Natural killer cell treated with Interleukin-12 subunit alpha and Interleukin-12 subunit beta and Interleukin-15 and Interleukin-18, amount 100 ng/mL, for 72 hours (primary cell): ENCODE results near the gene DNAH17. TPM values are rescaled to one million over a fixed set of nuclear protein-coding genes. Genes with fewer than 3 reads are reported as not detected.

Source experiments
- ATAC-seq, 2 donors: fragments of 150-1000 bp; cut with Tn5 transposase in 1 of 2; sonication (Bioruptor Pico), chemical (Tn5 transposase) in 1 of 2; 2 replicates each; pipeline ENCODE4 v1.10.0; 2021
- DNase-seq: peaks from one replicate; pipeline ENCODE4 v3.0.0; 2022; ENCODE audit warnings: low spot score
- H3K27ac Mint-ChIP-seq, 2 donors: 1 replicate in 1 of 2; 2 replicates in 1 of 2; pipeline ENCODE4 v1.8.0; 2022; ENCODE audit warnings: mixed read lengths in 2 of 2, mild to moderate bottlenecking in 1 of 2, moderate library complexity in 1 of 2
- H3K27me3 Mint-ChIP-seq, 2 donors: 1 replicate in 1 of 2; 2 replicates in 1 of 2; pipeline ENCODE4 v1.8.0; 2022; ENCODE audit warnings: mixed read lengths in 2 of 2
- H3K36me3 Mint-ChIP-seq: one replicate; pipeline ENCODE4 v1.8.0; 2022; ENCODE audit warnings: mixed read lengths
- H3K4me1 Mint-ChIP-seq, 2 donors: 1 replicate in 1 of 2; 2 replicates in 1 of 2; pipeline ENCODE4 v1.8.0; 2022; ENCODE audit warnings: low read depth in 2 of 2, mixed read lengths in 2 of 2, mild to moderate bottlenecking in 1 of 2
- H3K4me3 Mint-ChIP-seq: one replicate; pipeline ENCODE4 v1.8.0; 2022; ENCODE audit warnings: mixed read lengths
- H3K9me3 Mint-ChIP-seq: 2 replicates; pipeline ENCODE4 v1.8.0; 2022; ENCODE audit warnings: mixed read lengths
- total RNA-seq, 2 donors: library from RNA; stranded (reverse); gene quantifications; one replicate each; pipeline ENCODE4 v1.2.3, GENCODE V29; 2022

DNAH17 gene
- total RNA-seq, 2 donors from 2014 or later: 0.14 to 0.22 TPM

DNA sequence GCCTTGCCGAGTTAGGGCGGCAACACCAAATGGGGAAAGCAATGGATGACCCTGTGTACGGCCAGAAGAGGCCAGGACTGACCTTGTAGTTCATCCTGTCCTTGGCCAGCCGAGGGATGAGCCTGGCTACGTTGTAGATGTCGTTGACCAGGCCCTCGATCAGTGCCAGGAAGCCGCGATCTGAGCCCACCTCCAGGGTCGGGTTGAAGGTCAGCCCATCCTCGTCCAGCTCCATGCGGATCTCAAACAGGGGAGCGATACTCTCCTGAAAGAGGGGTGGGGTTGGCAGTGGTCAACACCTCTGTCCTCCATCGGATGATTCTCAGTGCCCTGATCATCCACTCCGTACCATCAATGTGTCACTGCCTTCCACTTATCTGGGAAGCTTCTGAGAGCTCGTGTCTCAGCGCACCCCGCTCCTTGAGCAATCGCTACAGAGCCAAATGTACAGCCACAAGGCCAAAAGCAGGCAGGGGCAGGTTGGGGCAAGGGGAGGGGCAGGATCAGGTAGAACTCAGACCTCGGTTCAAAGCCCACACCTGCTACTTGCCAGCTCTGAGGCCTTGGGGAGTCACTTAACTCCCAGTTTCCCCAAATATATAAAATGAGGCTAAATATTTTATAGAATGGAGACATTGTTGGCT lies 39.9 kb downstream of the DNAH17 start:
- peaks cover 0 to 2% of the 10 kb centered on the region in 2 donors for H3K27me3 Mint-ChIP-seq
- H3K4me3 Mint-ChIP-seq: no peak overlapping the region
- H3K27ac Mint-ChIP-seq: no peak overlapping the region
- H3K36me3 Mint-ChIP-seq: no peaks in the 10 kb centered on the region
- no peaks in the 10 kb centered on the region for H3K9me3 Mint-ChIP-seq
- H3K4me1 Mint-ChIP-seq: peaks cover 7 to 16% of the 10 kb centered on the region in 2 donors
- DNase-seq: no peak
- no peak for ATAC-seq

DNA sequence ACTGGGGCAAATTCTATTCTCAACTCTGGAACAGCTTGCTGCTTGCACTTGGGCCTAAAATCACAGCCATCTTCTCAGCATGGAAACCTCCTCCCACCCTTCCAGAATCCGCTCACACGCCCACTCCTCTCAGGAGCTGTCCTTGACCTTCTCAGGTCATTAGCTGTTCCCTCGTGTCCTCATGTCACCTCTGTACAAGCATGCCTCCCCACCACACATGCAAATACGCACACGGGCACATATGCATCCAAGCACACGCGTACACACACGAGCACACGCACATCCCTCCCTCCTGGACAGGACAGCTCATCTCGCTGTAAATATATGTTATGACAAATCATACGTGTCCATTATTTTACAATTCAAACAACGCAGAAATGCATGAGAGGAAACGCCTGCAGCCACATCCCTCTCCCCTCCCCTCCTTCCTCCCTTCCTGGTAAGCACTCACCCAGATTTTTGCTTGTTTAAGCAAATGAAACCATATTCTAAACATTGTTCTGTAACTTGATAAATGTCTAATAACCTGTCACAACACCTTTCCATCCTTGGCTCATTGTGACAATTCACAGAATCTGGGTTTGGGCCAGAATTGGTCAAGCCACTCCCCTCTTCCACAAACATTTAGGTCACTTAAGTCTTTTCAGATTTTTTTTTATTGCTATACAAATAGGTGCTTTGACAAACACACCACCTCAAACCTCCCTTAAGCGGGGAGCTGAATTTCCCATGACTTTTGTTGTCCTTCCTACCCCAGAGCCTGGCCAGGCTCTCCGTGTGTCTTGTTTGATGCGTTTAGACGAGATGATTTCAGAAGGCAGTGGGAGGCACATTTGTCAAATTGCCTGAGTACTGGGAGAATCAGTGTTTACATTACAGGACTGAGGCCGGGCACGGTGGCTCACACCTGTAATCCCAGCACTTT lies 41.7 kb downstream of the DNAH17 start:
- H3K27me3 Mint-ChIP-seq: peaks cover 0 to 2% of the 10 kb centered on the region in 2 donors
- H3K9me3 Mint-ChIP-seq: no peaks in the 10 kb centered on the region
- no peak overlapping the region for H3K4me3 Mint-ChIP-seq
- H3K4me1 Mint-ChIP-seq: peaks cover 11 to 19% of the 10 kb centered on the region in 2 donors
- ATAC-seq: no peak
- H3K27ac Mint-ChIP-seq: no peak overlapping the region
- no peak for DNase-seq
- no peaks in the 10 kb centered on the region for H3K36me3 Mint-ChIP-seq

GRCh38 chr17:78534492-78535272 lies 42.5 kb downstream of the DNAH17 start:
- H3K9me3 Mint-ChIP-seq: no peaks in the 10 kb centered on the region
- no peak for ATAC-seq

DNA sequence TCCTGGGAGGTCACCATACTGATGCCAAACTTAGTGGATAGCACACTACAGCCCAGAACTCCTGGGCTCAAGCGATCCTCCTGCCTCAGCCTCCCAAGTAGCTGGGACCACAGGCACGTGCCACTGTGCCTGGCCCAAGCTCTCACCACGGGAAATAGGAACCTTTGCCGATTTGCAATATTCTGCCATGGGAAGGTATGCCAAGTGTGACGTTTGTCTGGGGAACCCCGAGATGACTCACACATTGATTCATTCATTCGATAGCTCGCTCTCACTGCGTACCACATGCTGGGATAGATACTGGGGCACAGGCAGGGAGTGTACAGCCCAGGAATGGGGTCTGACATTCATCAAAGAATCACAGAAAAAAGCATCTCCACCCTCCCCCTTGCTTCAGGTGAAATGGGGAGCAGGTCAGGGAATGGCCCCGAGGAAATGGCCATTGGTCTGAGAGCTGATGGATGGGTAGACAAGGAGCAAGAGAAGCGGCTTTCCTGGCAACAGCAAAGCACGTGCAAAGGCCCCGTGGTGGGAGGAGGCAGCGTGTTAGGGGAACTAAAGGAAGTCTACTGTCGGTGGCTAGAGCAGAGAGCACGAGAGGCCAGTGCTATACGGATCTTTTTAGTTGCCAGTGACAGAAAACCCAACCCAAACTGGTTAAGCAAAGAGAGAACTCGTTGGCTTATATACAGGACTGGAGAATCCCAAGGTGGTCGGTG lies 44.1 kb downstream of the DNAH17 start:
- no peak for DNase-seq
- peaks cover 11 to 19% of the 10 kb centered on the region in 2 donors for H3K4me1 Mint-ChIP-seq
- no peaks in the 10 kb centered on the region for H3K9me3 Mint-ChIP-seq
- H3K27ac Mint-ChIP-seq: no peak overlapping the region
- H3K4me3 Mint-ChIP-seq: no peak overlapping the region
- ATAC-seq: no peak
- H3K36me3 Mint-ChIP-seq: no peaks in the 10 kb centered on the region
- peaks cover 0 to 2% of the 10 kb centered on the region in 2 donors for H3K27me3 Mint-ChIP-seq

More at GRCh38 chr17:78534492-78535272, 42.5 kb downstream of the DNAH17 start:
- H3K27ac Mint-ChIP-seq: no peak overlapping the region
- H3K27me3 Mint-ChIP-seq: peaks cover 0 to 2% of the 10 kb centered on the region in 2 donors
- DNase-seq: no peak
- H3K4me3 Mint-ChIP-seq: no peak overlapping the region
- peaks cover 11 to 19% of the 10 kb centered on the region in 2 donors for H3K4me1 Mint-ChIP-seq
- H3K36me3 Mint-ChIP-seq: no peaks in the 10 kb centered on the region

DNA sequence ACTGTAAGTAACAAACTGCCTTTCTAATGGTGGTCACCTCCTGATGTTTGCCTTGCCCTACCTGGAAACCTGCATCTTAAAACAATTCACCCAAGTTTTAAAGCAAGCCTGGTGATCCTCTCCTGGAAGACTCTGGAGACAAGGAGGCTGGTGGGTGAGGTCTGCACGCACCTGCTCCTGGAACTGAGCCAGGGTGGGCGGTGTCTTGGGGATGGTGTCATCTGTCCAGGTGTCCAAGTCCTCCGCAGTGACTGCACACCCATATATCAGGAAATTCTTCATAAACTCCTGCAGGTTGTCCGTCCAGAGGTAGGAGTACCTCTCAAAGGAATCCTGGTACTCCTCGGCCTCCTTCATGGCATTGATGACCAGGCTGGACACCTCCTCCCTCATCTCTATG lies 44.9 kb downstream of the DNAH17 start:
- no peak overlapping the region for H3K4me3 Mint-ChIP-seq
- ATAC-seq (no peak), DNase-seq (no peak)
- no peaks in the 10 kb centered on the region for H3K36me3 Mint-ChIP-seq
- H3K9me3 Mint-ChIP-seq: no peaks in the 10 kb centered on the region
- H3K27me3 Mint-ChIP-seq: peaks cover 0 to 2% of the 10 kb centered on the region in 2 donors
- H3K4me1 Mint-ChIP-seq: peaks cover 11 to 19% of the 10 kb centered on the region in 2 donors
- H3K27ac Mint-ChIP-seq: no peak overlapping the region

GRCh38 chr17:78530675-78531074 lies 46.5 kb downstream of the DNAH17 start:
- Mint-ChIP-seq H3K9me3 (no peaks in the 10 kb centered on the region), H3K27me3 (no peaks in the 10 kb centered on the region), H3K4me1 (peaks cover 9 to 16% of the 10 kb centered on the region in 2 donors), H3K36me3 (no peaks in the 10 kb centered on the region), H3K4me3 (no peak overlapping the region), H3K27ac (no peak overlapping the region)
- ATAC-seq: no peak
- DNase-seq: no peak

- H3K4me3 Mint-ChIP-seq: no peak overlapping the region
- ATAC-seq (no peak), DNase-seq (no peak)
- H3K27me3 Mint-ChIP-seq: no peaks in the 10 kb centered on the region
- no peak overlapping the region for H3K27ac Mint-ChIP-seq
- no peaks in the 10 kb centered on the region for H3K9me3 Mint-ChIP-seq
- peaks cover 4 to 11% of the 10 kb centered on the region in 2 donors for H3K4me1 Mint-ChIP-seq
- H3K36me3 Mint-ChIP-seq: no peaks in the 10 kb centered on the region
Measured at GRCh38 chr17:78529871-78530670, 47.1 kb downstream of the DNAH17 start.

DNA sequence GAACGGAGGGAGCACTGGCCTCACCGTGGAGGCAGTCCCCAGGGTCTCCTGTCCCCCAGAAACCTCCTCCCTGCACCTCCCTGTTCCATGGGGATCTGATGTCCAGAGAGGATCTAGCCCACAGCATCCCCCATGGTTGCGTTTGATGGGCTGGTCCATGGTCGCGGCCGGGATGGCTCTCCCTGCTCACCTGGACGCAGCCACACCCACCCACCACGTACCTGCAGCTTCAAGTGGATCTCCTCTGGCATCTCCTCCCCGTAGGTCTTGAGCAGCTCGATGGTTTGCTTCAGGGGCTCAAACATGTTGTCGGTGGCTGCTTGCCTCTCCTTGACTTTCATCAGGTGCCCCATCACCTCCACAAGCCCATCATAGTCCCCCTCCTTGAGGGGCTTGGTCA lies 47.9 kb downstream of the DNAH17 start:
- Mint-ChIP-seq H3K4me1 (peaks cover 4 to 6% of the 10 kb centered on the region in 2 donors), H3K9me3 (no peaks in the 10 kb centered on the region), H3K36me3 (no peaks in the 10 kb centered on the region), H3K4me3 (no peak overlapping the region), H3K27me3 (no peaks in the 10 kb centered on the region), H3K27ac (no peak overlapping the region)
- no peak for ATAC-seq
- no peak for DNase-seq

GRCh38 chr17:78528541-78528940 lies 48.7 kb downstream of the DNAH17 start:
- Mint-ChIP-seq H3K4me1 (peaks cover 4 to 6% of the 10 kb centered on the region in 2 donors), H3K27me3 (no peaks in the 10 kb centered on the region), H3K27ac (no peak overlapping the region), H3K36me3 (no peaks in the 10 kb centered on the region), H3K9me3 (no peaks in the 10 kb centered on the region), H3K4me3 (no peak overlapping the region)
- DNase-seq (no peak), ATAC-seq (no peak)

DNA sequence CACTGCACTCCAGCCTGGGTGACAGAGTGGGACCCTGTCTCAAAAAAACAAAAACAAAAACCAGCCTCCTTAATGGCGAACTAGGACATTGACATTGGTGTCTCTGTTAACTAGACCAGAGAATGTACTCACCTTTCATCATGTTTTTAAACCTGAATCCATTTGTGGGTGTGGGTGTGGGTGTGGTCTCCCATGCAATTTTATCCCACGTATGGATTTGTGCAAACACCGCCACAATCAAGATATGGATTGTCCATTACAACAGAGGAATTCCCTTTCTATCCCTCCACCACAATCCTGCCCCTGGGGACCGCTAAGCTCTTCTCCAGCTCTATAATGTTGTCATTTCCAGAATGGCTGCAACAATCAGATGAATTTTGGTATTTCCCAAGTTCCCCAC lies 49.9 kb downstream of the DNAH17 start:
- no peak overlapping the region for H3K27ac Mint-ChIP-seq

DNA sequence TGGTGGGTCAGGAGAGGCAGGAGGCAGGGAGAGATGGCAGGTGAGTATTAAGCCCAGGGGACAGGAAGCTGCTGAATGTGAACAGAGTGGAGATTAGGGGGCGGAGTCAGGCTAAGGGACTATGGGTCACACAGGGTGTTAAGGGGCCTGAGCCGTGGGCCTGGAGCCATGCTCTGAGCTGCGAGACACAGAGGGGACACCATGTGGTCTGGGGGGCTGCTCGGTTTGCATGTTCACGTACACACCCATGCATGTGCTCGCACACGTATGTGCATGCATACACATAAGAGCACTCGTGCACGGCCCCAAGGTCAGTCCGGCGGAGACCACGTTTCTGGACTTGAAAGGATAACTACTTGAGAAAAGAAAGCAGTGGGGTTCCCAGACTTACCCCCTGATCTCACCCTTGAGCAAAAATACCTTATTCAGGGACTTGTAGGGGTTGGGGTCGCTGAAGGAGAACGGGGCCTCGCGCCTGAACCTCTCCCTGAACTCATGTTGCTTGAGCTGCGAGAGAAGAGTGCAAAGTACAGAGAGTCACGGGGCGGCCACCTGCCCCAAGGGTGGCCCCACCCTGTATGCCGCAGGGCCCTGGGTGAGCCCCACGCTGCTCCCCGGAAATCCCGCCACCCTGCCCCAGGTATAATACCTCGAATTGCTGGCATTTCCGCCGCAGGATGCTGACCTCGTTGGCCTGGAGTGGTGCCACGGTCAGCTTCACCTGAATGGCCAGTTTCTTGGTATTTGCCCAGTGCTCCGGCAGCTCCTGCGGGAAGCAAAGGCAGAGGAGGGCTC lies 50.8 kb downstream of the DNAH17 start:
- DNase-seq (no peak), ATAC-seq (peak; percentile 3 to 40)
- Mint-ChIP-seq H3K27ac (no peak overlapping the region), H3K36me3 (no peaks in the 10 kb centered on the region), H3K9me3 (no peaks in the 10 kb centered on the region), H3K4me3 (no peak overlapping the region), H3K4me1 (peaks cover under 1% of the 10 kb centered on the region in 2 donors), H3K27me3 (no peaks in the 10 kb centered on the region)

More for the DNA sequence above, 49.9 kb downstream of the DNAH17 start:
- DNase-seq: no peak
- ATAC-seq: no peak
- Mint-ChIP-seq H3K36me3 (no peaks in the 10 kb centered on the region), H3K4me1 (peaks cover 3 to 4% of the 10 kb centered on the region in 2 donors), H3K9me3 (no peaks in the 10 kb centered on the region), H3K27me3 (no peaks in the 10 kb centered on the region), H3K4me3 (no peak overlapping the region)
